GM19099 (cell line): ENCODE measurements around the gene ITPK1.

ENCODE experiments used
- POLR2A ChIP-seq: IDR thresholded peaks from 3 replicates; pipeline ENCODE4 v1.6.1; 2011; ENCODE audit warnings: low read depth; ENCODE audit not compliant: insufficient read length; ENCODE audit errors: extremely low read depth

Gene ITPK1

GRCh38 chr14:92922883-92923743 is 192.6 kb downstream of the ITPK1 start, which contains the start of gene CHGA:
Gene CHGA (plus strand): TSS chr14:92923150. CDS start chr14:92923360, 210 bp downstream.
- TF ChIP-seq POLR2A, result no peak

GRCh38 chr14:92922155-92922735 is 193.5 kb downstream of the ITPK1 start:
- no peak for TF ChIP-seq POLR2A

GRCh38 chr14:92920001-92920400 is 195.7 kb downstream of the ITPK1 start:
- no peak for TF ChIP-seq POLR2A

- TF ChIP-seq POLR2A, result no peak
These were observed 197.8 kb downstream of the ITPK1 start for GRCh38 chr14:92917956-92918355.

DNA sequence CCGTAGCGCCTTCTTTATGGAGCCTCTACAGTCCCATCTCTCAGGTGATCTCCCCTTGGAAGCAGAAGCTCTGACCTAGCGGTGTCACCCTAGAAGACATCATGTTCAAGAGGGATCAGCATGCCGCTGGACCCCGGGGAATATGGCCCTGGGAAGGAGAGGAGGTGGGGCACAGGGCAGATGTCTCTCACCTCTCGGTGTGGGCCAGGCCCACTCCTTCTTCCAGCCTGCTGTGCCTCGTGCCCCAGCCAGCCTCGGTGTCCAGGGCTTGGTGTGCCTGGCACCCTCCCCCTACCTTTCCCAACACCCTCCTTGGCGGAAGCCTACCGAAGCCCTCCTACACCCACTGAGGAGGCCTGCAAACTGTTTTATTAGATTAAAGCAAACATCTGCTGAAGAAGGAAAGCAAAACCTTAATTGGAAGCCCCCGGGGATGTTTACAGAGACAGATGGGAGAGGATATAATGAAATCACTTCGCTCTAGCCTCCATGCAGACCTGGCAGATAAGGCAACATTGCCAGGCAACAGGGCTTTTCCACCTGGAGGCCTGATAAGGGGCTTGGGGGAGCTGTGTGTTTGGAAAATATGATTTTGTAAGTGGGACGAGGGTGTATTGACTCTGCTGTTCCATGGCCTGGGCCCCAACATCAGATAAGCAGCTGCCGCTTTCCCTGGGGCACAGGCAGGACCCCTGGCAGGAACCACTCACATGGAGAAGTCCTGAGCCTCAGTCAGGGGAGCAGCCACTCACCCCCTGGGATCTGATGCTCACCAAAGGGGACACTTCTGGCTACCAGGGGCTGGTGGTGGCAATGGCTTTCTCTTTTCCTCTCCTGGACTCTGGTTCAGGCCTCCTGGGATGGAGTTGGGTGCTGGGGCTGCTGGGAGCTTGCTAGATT is 198.4 kb downstream of the ITPK1 start:
- TF ChIP-seq POLR2A, result no peak

DNA sequence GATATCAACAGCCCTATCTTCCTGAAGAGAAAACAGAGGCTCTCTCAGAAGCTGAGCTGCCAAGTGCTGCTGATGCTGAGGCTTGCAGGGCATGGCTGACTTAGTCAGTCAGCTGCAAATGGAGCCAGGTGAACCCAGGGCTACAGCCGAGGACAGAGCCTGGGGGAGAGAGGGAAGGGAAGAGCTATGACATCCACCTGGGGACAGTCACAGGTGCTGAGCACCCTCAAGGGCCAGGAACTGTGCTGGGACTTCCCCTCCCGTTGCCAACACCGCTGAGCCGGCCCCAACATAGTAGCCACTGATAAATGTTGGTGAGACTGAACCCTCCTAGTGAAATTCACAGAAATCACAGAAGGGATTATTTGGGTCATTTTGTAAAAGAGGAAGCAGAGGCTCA is 199.5 kb downstream of the ITPK1 start:
- no peak for TF ChIP-seq POLR2A

GRCh38 chr14:92914087-92914656 is 201.6 kb downstream of the ITPK1 start:
- TF ChIP-seq POLR2A, result no peak

DNA sequence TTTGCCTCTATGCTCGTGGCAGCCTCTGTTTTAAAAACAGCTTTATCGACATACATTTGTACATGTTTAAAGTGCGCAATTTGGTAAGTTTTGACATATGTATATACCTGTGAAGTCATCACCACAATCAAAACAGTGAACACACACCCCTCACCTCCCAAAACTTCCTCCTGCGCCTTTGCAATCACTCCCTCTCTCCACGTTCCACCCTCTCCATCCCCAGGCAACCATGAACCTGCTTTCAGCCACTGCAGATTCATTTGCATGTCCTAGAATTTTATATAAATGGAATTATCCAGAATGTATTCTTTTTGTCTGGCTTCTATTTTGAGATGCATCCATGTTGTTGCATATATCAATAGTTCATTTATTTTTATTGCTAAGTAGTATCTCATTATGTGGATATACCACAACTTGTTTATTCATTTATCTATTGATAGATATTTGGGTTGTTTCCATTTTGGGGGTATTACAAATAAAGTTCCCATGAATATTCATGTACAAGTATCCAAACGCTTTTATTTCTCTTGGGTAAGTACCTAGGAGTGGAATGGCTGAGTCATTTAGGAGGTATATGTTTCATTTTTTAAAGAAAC is 208.3 kb downstream of the ITPK1 start:
- no peak for TF ChIP-seq POLR2A

GRCh38 chr14:92906823-92907222 is 208.9 kb downstream of the ITPK1 start:
- no peak for TF ChIP-seq POLR2A

DNA sequence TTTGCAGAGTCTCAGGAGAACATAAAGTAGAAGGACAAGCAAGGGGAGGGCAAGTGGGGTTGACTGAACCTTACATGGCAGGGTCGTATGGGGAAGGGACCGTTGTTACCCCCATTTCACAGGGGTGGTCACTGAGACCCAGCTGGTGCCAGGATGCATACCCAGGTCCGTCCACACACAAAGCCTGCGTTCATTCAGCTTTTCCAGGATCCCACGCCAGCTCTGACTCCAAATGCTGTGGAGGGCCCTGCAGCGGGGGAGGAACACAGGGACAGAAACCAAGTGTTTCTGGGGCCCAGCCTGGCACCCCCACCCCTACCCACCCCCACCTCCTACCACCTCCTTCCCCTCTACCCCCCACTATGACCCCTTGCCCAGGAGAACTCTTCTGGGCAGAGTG is 209.3 kb downstream of the ITPK1 start:
- no peak for TF ChIP-seq POLR2A

DNA sequence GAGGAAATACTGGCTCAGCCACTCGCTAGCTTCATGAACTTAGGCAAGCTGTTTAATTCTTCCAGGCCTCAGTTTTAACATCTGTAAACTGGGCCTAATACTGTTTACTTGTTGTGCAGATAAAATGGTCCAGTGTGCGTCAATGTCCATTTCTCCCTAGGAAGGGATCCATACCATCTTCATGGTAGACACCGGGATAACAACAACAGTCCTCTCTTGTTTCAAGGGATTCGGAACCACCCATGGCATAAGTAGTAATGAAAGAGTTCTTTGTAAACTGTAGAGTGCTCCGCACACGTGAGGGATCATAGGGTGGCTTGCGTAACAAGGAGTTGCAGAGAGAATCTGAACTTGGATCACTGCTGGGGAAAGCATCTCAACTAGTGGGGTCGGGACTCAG is 210.1 kb downstream of the ITPK1 start:
- TF ChIP-seq POLR2A, result no peak

GRCh38 chr14:92903359-92903758 is 212.4 kb downstream of the ITPK1 start:
- no peak for TF ChIP-seq POLR2A

GRCh38 chr14:92902726-92903125 is 213.0 kb downstream of the ITPK1 start:
- no peak for TF ChIP-seq POLR2A

- no peak for TF ChIP-seq POLR2A
These were observed 213.5 kb downstream of the ITPK1 start for GRCh38 chr14:92902191-92902590.

- no peak for TF ChIP-seq POLR2A
These were observed 215.1 kb downstream of the ITPK1 start for GRCh38 chr14:92900660-92901059.
